Neural progenitor cell (in vitro differentiated cells): ENCODE data around the gene XRCC3. TPM values are rescaled to one million over a fixed set of nuclear protein-coding genes. Genes with fewer than 3 reads are reported as not detected.
A peak's percentile ranks its signal among the peaks of the same experiment; 100 is the strongest.

Source experiments
- DNase-seq: peaks from one replicate; pipeline ENCODE4 v3.0.0-alpha.2; 2016; ENCODE audit warnings: low spot score
- H2AFZ ChIP-seq: fragments of 200-600 bp; sonication (generic); replicated peaks from 2 replicates; pipeline ENCODE4 v1.6.1; 2016; ENCODE audit warnings: antibody characterized with exemption
- H3F3A ChIP-seq: fragments of 200-600 bp; sonication (generic); 2 replicates; pipeline ENCODE4 v1.6.1; 2016; ENCODE audit warnings: antibody characterized with exemption, low read depth
- H3K27ac ChIP-seq: fragments of 200-600 bp; sonication (generic); 2 replicates; pipeline ENCODE4 v1.5.1; 2016; ENCODE audit warnings: mild to moderate bottlenecking
- H3K27me3 ChIP-seq: fragments of 200-600 bp; sonication (generic); 2 replicates; pipeline ENCODE4 v1.6.1; 2016; ENCODE audit warnings: mild to moderate bottlenecking, moderate library complexity
- H3K36me3 ChIP-seq: fragments of 200-600 bp; sonication (generic); 2 replicates; pipeline ENCODE4 v1.5.1; 2016
- H3K4me1 ChIP-seq: fragments of 200-600 bp; sonication (generic); 2 replicates; pipeline ENCODE4 v1.6.1; 2016; ENCODE audit warnings: mixed run types
- H3K4me2 ChIP-seq: fragments of 200-600 bp; sonication (generic); 2 replicates; pipeline ENCODE4 v1.6.1; 2016
- H3K4me3 ChIP-seq: fragments of 200-600 bp; sonication (generic); 2 replicates; pipeline ENCODE4 v1.5.1; 2016
- H3K79me2 ChIP-seq: fragments of 200-600 bp; sonication (generic); 2 replicates; pipeline ENCODE4 v1.6.1; 2016; ENCODE audit warnings: low read depth
- H3K9ac ChIP-seq: fragments of 200-600 bp; sonication (generic); 2 replicates; pipeline ENCODE4 v1.6.1; 2016
- H3K9me3 ChIP-seq: fragments of 200-600 bp; sonication (generic); 2 replicates; pipeline ENCODE4 v1.5.1; 2016; ENCODE audit warnings: low read depth
- H4K20me1 ChIP-seq: fragments of 200-600 bp; sonication (generic); 2 replicates; pipeline ENCODE4 v1.6.1; 2016; ENCODE audit warnings: low read depth
- H3K27ac Mint-ChIP-seq: 3 replicates; pipeline ENCODE4 v1.8.0; 2021; ENCODE audit warnings: mixed read lengths
- H3K27me3 Mint-ChIP-seq: 2 replicates; pipeline ENCODE4 v1.8.0; 2022; ENCODE audit warnings: low read depth, mild to moderate bottlenecking, inconsistent platforms, moderate library complexity, mixed read lengths; ENCODE audit not compliant: insufficient read depth
- H3K36me3 Mint-ChIP-seq: 3 replicates; pipeline ENCODE4 v1.8.0; 2021; ENCODE audit warnings: mixed read lengths
- H3K4me1 Mint-ChIP-seq: 3 replicates; pipeline ENCODE4 v1.8.0; 2021; ENCODE audit warnings: mixed read lengths
- H3K4me3 Mint-ChIP-seq: 3 replicates; pipeline ENCODE4 v1.8.0; 2021; ENCODE audit warnings: mild to moderate bottlenecking, moderate library complexity, mixed read lengths
- H3K9me3 Mint-ChIP-seq: 3 replicates; pipeline ENCODE4 v1.8.0; 2020; ENCODE audit warnings: mixed read lengths
- CTCF ChIP-seq: fragments of 200-600 bp; sonication (generic); IDR thresholded peaks from 2 replicates; pipeline ENCODE4 v1.5.1; 2017; ENCODE audit warnings: antibody characterized with exemption, mild to moderate bottlenecking
- EZH2 ChIP-seq: fragments of 200-600 bp; sonication (generic); IDR thresholded peaks from 2 replicates; pipeline ENCODE4 v1.6.1; 2017; ENCODE audit warnings: antibody characterized with exemption, mild to moderate bottlenecking, moderate library complexity
- EZH2phosphoT487 ChIP-seq: fragments of 200-600 bp; sonication (generic); IDR thresholded peaks from 2 replicates; pipeline ENCODE4 v1.6.1; 2017; ENCODE audit warnings: antibody characterized with exemption
- total RNA-seq: library from RNA; depleted of rRNA; stranded (reverse); fragments of >200 nt; gene quantifications from 2 replicates; pipeline ENCODE4 v1.2.3, GENCODE V29; 2015; ENCODE audit warnings: low replicate concordance

Gene XRCC3
- total RNA-seq, 1 donor from 2014 or later, result 59.7 TPM

- no peak overlapping the region for H2AFZ ChIP-seq
- no peak overlapping the region for H3K4me3 Mint-ChIP-seq
Observed at GRCh38 chr14:103731481-103731880, 16.2 kb upstream of the XRCC3 start.

DNA sequence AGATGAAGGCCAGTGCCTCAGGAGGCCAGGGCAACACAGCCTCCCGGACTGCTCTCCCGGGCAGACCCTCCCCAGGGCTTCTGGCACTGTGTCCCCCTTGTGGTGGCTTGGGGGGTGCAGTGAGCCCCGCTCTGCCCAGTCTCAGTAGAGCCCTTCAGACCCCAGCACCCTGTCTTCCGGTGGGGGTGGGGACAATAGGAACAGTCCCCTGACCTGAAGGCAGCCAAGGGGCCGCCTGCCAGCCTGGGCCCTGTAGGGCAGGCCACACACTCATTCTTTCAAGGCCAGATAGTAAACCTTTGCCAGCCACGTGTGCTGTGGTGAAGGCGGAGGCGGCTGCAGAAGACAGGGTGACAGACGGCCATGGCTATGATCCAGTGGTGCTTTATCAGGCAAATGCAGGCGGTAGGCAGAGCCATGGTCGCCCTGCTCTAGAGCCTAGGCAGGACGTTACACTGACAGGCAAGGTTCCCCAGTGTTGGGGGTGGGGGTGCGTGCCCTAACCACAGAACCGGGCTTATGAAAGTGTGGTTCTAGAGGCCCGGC lies 15.3 kb upstream of the XRCC3 start:
- no peak overlapping the region for H3K4me3 ChIP-seq
- H3K79me2 ChIP-seq, result peaks cover 7% of the 10 kb centered on the region
- no peak overlapping the region for H3K4me2 ChIP-seq
- no peak overlapping the region for H3K27ac ChIP-seq
- no peak overlapping the region for H3K27ac Mint-ChIP-seq
- H4K20me1 ChIP-seq, result peaks cover 19% of the 10 kb centered on the region
- H3F3A ChIP-seq, result no peaks in the 10 kb centered on the region
- no peak overlapping the region for H2AFZ ChIP-seq
- H3K36me3 Mint-ChIP-seq, result peaks cover 11% of the 10 kb centered on the region
- H3K4me3 Mint-ChIP-seq, result no peak overlapping the region
- no peak overlapping the region for H3K9ac ChIP-seq
- H3K9me3 Mint-ChIP-seq, result no peaks in the 10 kb centered on the region
- DNase-seq, result no peak
- no peaks in the 10 kb centered on the region for H3K4me1 Mint-ChIP-seq
- no peaks in the 10 kb centered on the region for H3K36me3 ChIP-seq
- H3K27me3 ChIP-seq, result no peaks in the 10 kb centered on the region
- H3K27me3 Mint-ChIP-seq, result no peaks in the 10 kb centered on the region
- H3K9me3 ChIP-seq, result no peaks in the 10 kb centered on the region
- TF ChIP-seq CTCF (peak; percentile 12), EZH2phosphoT487 (no peak), EZH2 (no peak)
- H3K4me1 ChIP-seq, result no peaks in the 10 kb centered on the region

More at GRCh38 chr14:103731481-103731880, 16.2 kb upstream of the XRCC3 start:
- DNase-seq, result no peak
- Histone ChIP-seq H3K27ac (no peak overlapping the region), H3K9ac (no peak overlapping the region), H3K4me1 (no peaks in the 10 kb centered on the region), H3F3A (no peaks in the 10 kb centered on the region), H4K20me1 (peaks cover 15% of the 10 kb centered on the region), H3K4me3 (no peak overlapping the region), H3K36me3 (no peaks in the 10 kb centered on the region), H3K4me2 (no peak overlapping the region), H3K27me3 (no peaks in the 10 kb centered on the region), H3K9me3 (no peaks in the 10 kb centered on the region), H3K79me2 (no peaks in the 10 kb centered on the region)
- H3K27me3 Mint-ChIP-seq, result peaks cover 2% of the 10 kb centered on the region
- no peaks in the 10 kb centered on the region for H3K4me1 Mint-ChIP-seq
- no peak for TF ChIP-seq EZH2phosphoT487
- no peak for TF ChIP-seq EZH2
- no peak for TF ChIP-seq CTCF
- no peak overlapping the region for H3K27ac Mint-ChIP-seq
- H3K9me3 Mint-ChIP-seq, result no peaks in the 10 kb centered on the region
- peaks cover 11% of the 10 kb centered on the region for H3K36me3 Mint-ChIP-seq

- Histone ChIP-seq H3K4me3 (no peak overlapping the region), H3K9ac (no peak overlapping the region), H3K27ac (no peak overlapping the region), H3K79me2 (peaks cover 11% of the 10 kb centered on the region), H3K27me3 (no peaks in the 10 kb centered on the region), H3K4me2 (no peak overlapping the region), H3K9me3 (no peaks in the 10 kb centered on the region), H3K36me3 (no peaks in the 10 kb centered on the region), H3F3A (no peaks in the 10 kb centered on the region), H4K20me1 (peaks cover 25% of the 10 kb centered on the region), H2AFZ (no peak overlapping the region), H3K4me1 (no peaks in the 10 kb centered on the region)
- no peak for DNase-seq
- Mint-ChIP-seq H3K27ac (no peak overlapping the region), H3K4me1 (no peaks in the 10 kb centered on the region), H3K9me3 (no peaks in the 10 kb centered on the region), H3K27me3 (no peaks in the 10 kb centered on the region), H3K4me3 (no peak overlapping the region), H3K36me3 (peaks cover 11% of the 10 kb centered on the region)
- TF ChIP-seq CTCF (no peak), EZH2 (no peak), EZH2phosphoT487 (no peak)
Observed at GRCh38 chr14:103729496-103730448, 14.5 kb upstream of the XRCC3 start.
